CD4-positive, alpha-beta memory T cell (primary cell): ENCODE data around the gene SERPINB11. TPM values are rescaled to one million over a fixed set of nuclear protein-coding genes. Genes with fewer than 3 reads are reported as not detected.

Source experiments
- CTCF ChIA-PET: fragments of 350-600 bp; sonication (Branson Sonifier 250); formaldehyde crosslinking; loops from one replicate; lab custom pipeline; 2021; ENCODE audit warnings: inconsistent platforms; ENCODE audit not compliant: partially characterized antibody; lab: Charles Lee
- POLR2A ChIA-PET: fragments of 350-600 bp; sonication (Branson Sonifier 250); formaldehyde crosslinking; loops from one replicate; lab custom pipeline; 2021; ENCODE audit not compliant: partially characterized antibody; lab: Charles Lee
- DNase-seq, 5 donors: peaks; one replicate each; pipeline versions ENCODE4 v3.0.0 to v3.0.0-alpha.2; 2020 to 2022; ENCODE audit warnings: mixed read lengths in 1 of 5
- H3K27ac ChIP-seq: one replicate; pipeline ENCODE4 v1.7.0; 2013; ENCODE audit warnings: low read depth, low read length
- H3K27me3 ChIP-seq: 2 replicates; pipeline ENCODE4 v1.7.0; 2013; ENCODE audit warnings: mild to moderate bottlenecking, low read length, moderate library complexity; ENCODE audit not compliant: insufficient read depth
- H3K36me3 ChIP-seq: 2 replicates; pipeline ENCODE4 v1.7.0; 2013; ENCODE audit warnings: mild to moderate bottlenecking, low read length, moderate library complexity; ENCODE audit not compliant: insufficient read depth
- H3K4me1 ChIP-seq: 2 replicates; pipeline ENCODE4 v1.7.0; 2013; ENCODE audit warnings: mild to moderate bottlenecking, low read length, moderate library complexity; ENCODE audit not compliant: insufficient read depth
- H3K4me3 ChIP-seq, 2 donors: one replicate each; pipeline ENCODE4 v1.7.0; 2013; ENCODE audit warnings: low read length in 2 of 2, mild to moderate bottlenecking in 1 of 2
- H3K9me3 ChIP-seq, 2 donors: one replicate each; pipeline ENCODE4 v1.7.0; 2013; ENCODE audit warnings: low read length in 2 of 2, control low read depth in 1 of 2; ENCODE audit not compliant: control insufficient read depth in 1 of 2
- H3K27ac Mint-ChIP-seq, 7 donors: one replicate each; pipeline ENCODE4 v1.8.0; 2020 to 2021; ENCODE audit warnings: mixed read lengths in 7 of 7, mild to moderate bottlenecking in 6 of 7, inconsistent platforms in 3 of 7, moderate library complexity in 3 of 7
- H3K27me3 Mint-ChIP-seq, 2 donors: one replicate each; pipeline ENCODE4 v1.8.0; 2020 to 2021; ENCODE audit warnings: mixed read lengths in 2 of 2
- H3K36me3 Mint-ChIP-seq, 2 donors: one replicate each; pipeline ENCODE4 v1.8.0; 2020 to 2021; ENCODE audit warnings: mixed read lengths in 2 of 2, inconsistent platforms in 1 of 2, mild to moderate bottlenecking in 1 of 2
- H3K4me1 Mint-ChIP-seq, 4 donors: one replicate each; pipeline ENCODE4 v1.8.0; 2020 to 2021; ENCODE audit warnings: mixed read lengths in 4 of 4, mild to moderate bottlenecking in 1 of 4
- H3K4me3 Mint-ChIP-seq, 8 donors: one replicate each; pipeline ENCODE4 v1.8.0; 2020 to 2021; ENCODE audit warnings: mixed read lengths in 8 of 8, mild to moderate bottlenecking in 7 of 8, moderate library complexity in 6 of 8, inconsistent platforms in 3 of 8
- H3K9me3 Mint-ChIP-seq, 8 donors: one replicate each; pipeline ENCODE4 v1.8.0; 2020 to 2021; ENCODE audit warnings: mixed read lengths in 8 of 8, mild to moderate bottlenecking in 5 of 8, inconsistent platforms in 3 of 8, moderate library complexity in 1 of 8
- intact Hi-C: fragments of 100-400 bp; cut with micrococcal nuclease; formaldehyde crosslinking; loops from one replicate; pipeline ENCODE4 v1.15.1; 2023
- polyA plus RNA-seq, 2 donors: library from polyadenylated mRNA; unstranded; fragments of 300-500 nt; fragmentation: Illumina TruSeq; gene quantifications; one replicate each; pipeline ENCODE4 v1.2.3, GENCODE V29; 2021
- total RNA-seq, 2 experiments: library from RNA; stranded (reverse); gene quantifications; one replicate each; pipeline ENCODE4 v1.2.3, GENCODE V29; 2021

The SERPINB11 gene
- total and polyA plus RNA-seq, 4 experiments from 2014 or later, result not detected

GRCh38 chr18:63731215-63731614 lies 28.5 kb downstream of the SERPINB11 start:
- no peaks in the 10 kb centered on the region for H3K9me3 ChIP-seq
- H3K27ac ChIP-seq, result no peak overlapping the region
- Mint-ChIP-seq H3K9me3 (peaks cover 0 to 5% (median under 1%) of the 10 kb centered on the region in 8 donors), H3K4me3 (no peak overlapping the region), H3K27me3 (peaks cover 0 to 2% of the 10 kb centered on the region in 2 donors), H3K27ac (no peak overlapping the region), H3K4me1 (peaks cover 0 to 1% (median 0%) of the 10 kb centered on the region in 4 donors), H3K36me3 (no peaks in the 10 kb centered on the region)
- no peaks in the 10 kb centered on the region for H3K4me1 ChIP-seq
- CTCF ChIA-PET, result no interaction called here
- DNase-seq, result no peak
- H3K4me3 ChIP-seq, result no peak overlapping the region
- intact Hi-C loops, result no loop called here
- POLR2A ChIA-PET, result no interaction called here
- H3K36me3 ChIP-seq, result no peaks in the 10 kb centered on the region
- no peaks in the 10 kb centered on the region for H3K27me3 ChIP-seq

DNA sequence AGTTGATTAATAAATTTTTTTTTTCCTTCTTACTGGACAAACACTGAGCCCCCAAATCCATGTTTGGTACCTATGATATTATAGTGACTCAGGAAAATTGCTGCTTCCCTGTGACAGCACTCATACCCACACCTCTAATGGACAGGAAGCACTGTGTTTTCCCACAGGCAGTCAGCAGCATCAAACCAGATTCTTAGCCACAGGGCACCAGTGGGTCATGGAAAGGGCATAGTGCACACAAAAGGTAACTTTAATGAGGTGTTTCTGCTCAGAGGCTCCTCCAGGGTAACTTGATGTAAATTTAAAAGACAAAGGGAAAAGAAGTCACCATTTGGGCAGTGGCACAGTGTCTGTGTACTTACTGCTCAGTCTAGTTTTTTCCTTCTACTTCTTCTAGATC lies 34.1 kb downstream of the SERPINB11 start:
- Mint-ChIP-seq H3K27me3 (no peaks in the 10 kb centered on the region), H3K4me1 (peaks cover 0 to under 1% (median 0%) of the 10 kb centered on the region in 4 donors), H3K4me3 (no peak overlapping the region), H3K27ac (no peak overlapping the region), H3K9me3 (peaks cover 0 to 6% (median 0%) of the 10 kb centered on the region in 8 donors), H3K36me3 (no peaks in the 10 kb centered on the region)
- ChIA-PET POLR2A (no interaction called here), CTCF (no interaction called here)
- Histone ChIP-seq H3K4me1 (no peaks in the 10 kb centered on the region), H3K4me3 (no peak overlapping the region), H3K27me3 (no peaks in the 10 kb centered on the region), H3K36me3 (no peaks in the 10 kb centered on the region), H3K9me3 (no peaks in the 10 kb centered on the region), H3K27ac (no peak overlapping the region)
- intact Hi-C loops, result no loop called here
- no peak for DNase-seq

GRCh38 chr18:63741769-63742168 lies 39.0 kb downstream of the SERPINB11 start:
- H3K36me3 Mint-ChIP-seq, result no peaks in the 10 kb centered on the region
- POLR2A ChIA-PET, result no interaction called here
- DNase-seq, result no peak
- Histone ChIP-seq H3K4me3 (no peak overlapping the region), H3K4me1 (no peaks in the 10 kb centered on the region), H3K36me3 (no peaks in the 10 kb centered on the region), H3K27ac (no peak overlapping the region), H3K9me3 (no peaks in the 10 kb centered on the region), H3K27me3 (no peaks in the 10 kb centered on the region)
- H3K4me3 Mint-ChIP-seq, result no peak overlapping the region
- H3K9me3 Mint-ChIP-seq, result peaks cover 0 to 4% (median under 1%) of the 10 kb centered on the region in 8 donors
- H3K27me3 Mint-ChIP-seq, result peaks cover 1 to 3% of the 10 kb centered on the region in 2 donors
- CTCF ChIA-PET, result interaction anchor here (1.3 kb wide), 1 partner anchor 164 kb away, joined by 3 read pairs; no protein-coding TSS in a partner anchor
- no peaks in the 10 kb centered on the region for H3K4me1 Mint-ChIP-seq
- intact Hi-C loops, result no loop called here
- H3K27ac Mint-ChIP-seq, result no peak overlapping the region

- H3K27ac Mint-ChIP-seq, result no peak overlapping the region
- no peaks in the 10 kb centered on the region for H3K36me3 Mint-ChIP-seq
- CTCF ChIA-PET, result no interaction called here
- POLR2A ChIA-PET, result no interaction called here
- no peaks in the 10 kb centered on the region for H3K36me3 ChIP-seq
- H3K9me3 ChIP-seq, result no peaks in the 10 kb centered on the region
- H3K4me1 ChIP-seq, result no peaks in the 10 kb centered on the region
- no peak overlapping the region for H3K4me3 Mint-ChIP-seq
- H3K27me3 ChIP-seq, result no peaks in the 10 kb centered on the region
- no peak overlapping the region for H3K27ac ChIP-seq
- DNase-seq, result no peak
- intact Hi-C loops, result no loop called here
- no peaks in the 10 kb centered on the region for H3K4me1 Mint-ChIP-seq
- peaks cover 2 to 3% of the 10 kb centered on the region in 2 donors for H3K27me3 Mint-ChIP-seq
- no peak overlapping the region for H3K4me3 ChIP-seq
- peaks cover 0 to 5% (median 4%) of the 10 kb centered on the region in 8 donors for H3K9me3 Mint-ChIP-seq
These were observed 44.2 kb downstream of the SERPINB11 start for GRCh38 chr18:63747006-63747405.

GRCh38 chr18:63749489-63749888 lies 46.7 kb downstream of the SERPINB11 start:
- Mint-ChIP-seq H3K27ac (no peak overlapping the region), H3K36me3 (no peaks in the 10 kb centered on the region), H3K4me1 (no peaks in the 10 kb centered on the region), H3K4me3 (no peak overlapping the region), H3K27me3 (peaks cover 0 to 1% of the 10 kb centered on the region in 2 donors), H3K9me3 (peaks cover 0 to 5% (median 3%) of the 10 kb centered on the region in 8 donors)
- H3K9me3 ChIP-seq, result no peaks in the 10 kb centered on the region
- no peak overlapping the region for H3K4me3 ChIP-seq
- intact Hi-C loops, result no loop called here
- CTCF ChIA-PET, result no interaction called here
- no peaks in the 10 kb centered on the region for H3K36me3 ChIP-seq
- H3K27me3 ChIP-seq, result no peaks in the 10 kb centered on the region
- no peaks in the 10 kb centered on the region for H3K4me1 ChIP-seq
- H3K27ac ChIP-seq, result no peak overlapping the region
- no peak for DNase-seq
- POLR2A ChIA-PET, result no interaction called here

GRCh38 chr18:63752636-63753035 lies 49.9 kb downstream of the SERPINB11 start:
- H3K4me3 Mint-ChIP-seq, result no peak overlapping the region
- ChIA-PET CTCF (no interaction called here), POLR2A (no interaction called here)
- no peaks in the 10 kb centered on the region for H3K4me1 Mint-ChIP-seq
- no peaks in the 10 kb centered on the region for H3K9me3 ChIP-seq
- no peak overlapping the region for H3K4me3 ChIP-seq
- intact Hi-C loops, result no loop called here
- H3K27ac ChIP-seq, result no peak overlapping the region
- no peaks in the 10 kb centered on the region for H3K36me3 ChIP-seq
- no peaks in the 10 kb centered on the region for H3K4me1 ChIP-seq
- no peak for DNase-seq
- no peaks in the 10 kb centered on the region for H3K36me3 Mint-ChIP-seq
- peaks cover 0 to 1% of the 10 kb centered on the region in 2 donors for H3K27me3 Mint-ChIP-seq
- no peaks in the 10 kb centered on the region for H3K27me3 ChIP-seq
- H3K27ac Mint-ChIP-seq, result no peak overlapping the region
- peaks cover 0 to 9% (median 0%) of the 10 kb centered on the region in 8 donors for H3K9me3 Mint-ChIP-seq

- intact Hi-C loops, result no loop called here
- Mint-ChIP-seq H3K4me1 (no peaks in the 10 kb centered on the region), H3K4me3 (no peak overlapping the region), H3K27me3 (peaks cover 0 to 1% of the 10 kb centered on the region in 2 donors), H3K9me3 (peaks cover 0 to 5% (median 0%) of the 10 kb centered on the region in 8 donors), H3K27ac (no peak overlapping the region), H3K36me3 (no peaks in the 10 kb centered on the region)
- Histone ChIP-seq H3K36me3 (no peaks in the 10 kb centered on the region), H3K4me1 (no peaks in the 10 kb centered on the region), H3K27me3 (no peaks in the 10 kb centered on the region), H3K4me3 (no peak overlapping the region), H3K9me3 (no peaks in the 10 kb centered on the region), H3K27ac (no peak overlapping the region)
- ChIA-PET POLR2A (no interaction called here), CTCF (no interaction called here)
- no peak for DNase-seq
These were observed 50.9 kb downstream of the SERPINB11 start for GRCh38 chr18:63753676-63754075.

GRCh38 chr18:63757541-63757940 lies 54.8 kb downstream of the SERPINB11 start:
- no peak overlapping the region for H3K4me3 ChIP-seq
- H3K4me1 ChIP-seq, result no peaks in the 10 kb centered on the region
- H3K36me3 ChIP-seq, result no peaks in the 10 kb centered on the region
- H3K27ac Mint-ChIP-seq, result no peak overlapping the region
- H3K36me3 Mint-ChIP-seq, result no peaks in the 10 kb centered on the region
- no peak overlapping the region for H3K4me3 Mint-ChIP-seq
- POLR2A ChIA-PET, result no interaction called here
- CTCF ChIA-PET, result no interaction called here
- no peak for DNase-seq
- no peaks in the 10 kb centered on the region for H3K27me3 ChIP-seq
- no peak overlapping the region for H3K27ac ChIP-seq
- intact Hi-C loops, result no loop called here
- H3K9me3 ChIP-seq, result no peaks in the 10 kb centered on the region
- peaks cover 0 to 1% of the 10 kb centered on the region in 2 donors for H3K27me3 Mint-ChIP-seq
- no peaks in the 10 kb centered on the region for H3K4me1 Mint-ChIP-seq
- H3K9me3 Mint-ChIP-seq, result peaks cover 2 to 27% (median 15%) of the 10 kb centered on the region in 8 donors
